OCI-LY1 (cell line): ENCODE measurements around the gene CCBE1.

Experiments
- H2AFZ ChIP-seq: fragments of 200-600 bp; sonication (generic), shearing (Covaris generic); 2 replicates; pipeline ENCODE4 v1.6.0; 2014; ENCODE audit warnings: antibody characterized with exemption, mild to moderate bottlenecking, low read length
- H3F3A ChIP-seq: fragments of 200-600 bp; sonication (generic), shearing (Covaris generic); 2 replicates; pipeline ENCODE4 v1.6.0; 2014; ENCODE audit warnings: mild to moderate bottlenecking, antibody characterized with exemption, low read length, moderate library complexity; ENCODE audit not compliant: insufficient read depth
- H3K27ac ChIP-seq: fragments of 200-600 bp; sonication (generic); 2 replicates; pipeline ENCODE4 v1.5.1; 2014; ENCODE audit warnings: low read length, mixed run types, mild to moderate bottlenecking, low read depth; ENCODE audit not compliant: poor library complexity, severe bottlenecking
- H3K27me3 ChIP-seq: fragments of 200-600 bp; sonication (generic); 2 replicates; pipeline ENCODE4 v1.6.0; 2014; ENCODE audit warnings: antibody characterized with exemption, mild to moderate bottlenecking, low read length, moderate library complexity; ENCODE audit not compliant: insufficient read depth
- H3K36me3 ChIP-seq: fragments of 200-600 bp; sonication (generic); 2 replicates; pipeline ENCODE4 v1.6.1; 2014; ENCODE audit warnings: mild to moderate bottlenecking, antibody characterized with exemption, low read length, moderate library complexity, mixed read lengths; ENCODE audit not compliant: insufficient read depth
- H3K4me1 ChIP-seq: fragments of 200-600 bp; sonication (generic); 2 replicates; pipeline ENCODE4 v1.5.1; 2014; ENCODE audit warnings: mild to moderate bottlenecking, low read length, moderate library complexity; ENCODE audit not compliant: insufficient read depth, severe bottlenecking
- H3K4me2 ChIP-seq: fragments of 200-600 bp; sonication (generic), shearing (Covaris generic); 2 replicates; pipeline ENCODE4 v1.6.1; 2014; ENCODE audit warnings: low read length
- H3K4me3 ChIP-seq: fragments of 200-600 bp; sonication (generic); 2 replicates; pipeline ENCODE4 v1.5.1; 2014; ENCODE audit warnings: low read length, low read depth, mild to moderate bottlenecking, mixed read lengths; ENCODE audit not compliant: poor library complexity, severe bottlenecking
- H3K79me2 ChIP-seq: fragments of 200-600 bp; shearing (Covaris generic); 2 replicates; pipeline ENCODE4 v1.6.1; 2016; ENCODE audit warnings: mixed run types, low read length, mixed read lengths; ENCODE audit not compliant: insufficient read depth
- H3K9ac ChIP-seq: fragments of 200-600 bp; sonication (generic), shearing (Covaris generic); 2 replicates; pipeline ENCODE4 v1.6.1; 2014; ENCODE audit warnings: mild to moderate bottlenecking, low read length, mixed read lengths
- H3K9me2 ChIP-seq: fragments of 200-600 bp; sonication (generic), shearing (Covaris generic); 2 replicates; pipeline ENCODE4 v1.6.1; 2014; ENCODE audit warnings: low read depth, mild to moderate bottlenecking, low read length, mixed read lengths
- H3K9me3 ChIP-seq: fragments of 200-600 bp; shearing (Covaris generic); 2 replicates; pipeline ENCODE4 v1.6.1; 2014; ENCODE audit warnings: low read length, mixed read lengths
- H4K20me1 ChIP-seq: fragments of 200-600 bp; sonication (generic), shearing (Covaris generic); 2 replicates; pipeline ENCODE4 v1.6.0; 2016; ENCODE audit warnings: mild to moderate bottlenecking, low read length; ENCODE audit not compliant: insufficient read depth
- CTCF ChIP-seq: fragments of 200-600 bp; sonication (generic), shearing (Covaris generic); IDR thresholded peaks from 2 replicates; pipeline ENCODE4 v1.5.1; 2017; ENCODE audit warnings: mild to moderate bottlenecking, antibody characterized with exemption, low read length, moderate library complexity, mixed read lengths
- EZH2 ChIP-seq: fragments of 200-600 bp; sonication (generic), shearing (Covaris generic); IDR thresholded peaks from 2 replicates; pipeline ENCODE4 v1.8.0; 2017; ENCODE audit warnings: borderline replicate concordance, mixed run types, mild to moderate bottlenecking, antibody characterized with exemption, low read length, moderate library complexity, mixed read lengths

CCBE1 gene

GRCh38 chr18:59681521-59682004 lies 15.7 kb downstream of the CCBE1 start:
- Histone ChIP-seq H3K79me2 (no peaks in the 10 kb centered on the region), H3K4me3 (no peak overlapping the region), H2AFZ (no peak overlapping the region), H3K27me3 (no peaks in the 10 kb centered on the region), H3K9ac (no peak overlapping the region), H3K4me1 (no peaks in the 10 kb centered on the region), H3K9me3 (no peaks in the 10 kb centered on the region), H4K20me1 (no peaks in the 10 kb centered on the region), H3K36me3 (no peaks in the 10 kb centered on the region), H3K27ac (no peak overlapping the region), H3K4me2 (no peak overlapping the region), H3K9me2 (no peaks in the 10 kb centered on the region), H3F3A (no peaks in the 10 kb centered on the region)
- TF ChIP-seq EZH2 (no peak), CTCF (no peak)

- Histone ChIP-seq H3K4me1 (no peaks in the 10 kb centered on the region), H3K9me3 (no peaks in the 10 kb centered on the region), H3K4me2 (no peak overlapping the region), H2AFZ (no peak overlapping the region), H3K79me2 (no peaks in the 10 kb centered on the region), H3K9ac (no peak overlapping the region), H3K4me3 (no peak overlapping the region), H3K9me2 (no peaks in the 10 kb centered on the region), H4K20me1 (no peaks in the 10 kb centered on the region), H3K27ac (no peak overlapping the region), H3F3A (no peaks in the 10 kb centered on the region), H3K27me3 (no peaks in the 10 kb centered on the region), H3K36me3 (no peaks in the 10 kb centered on the region)
- TF ChIP-seq CTCF (no peak), EZH2 (no peak)
Observed at GRCh38 chr18:59681051-59681450, 16.2 kb downstream of the CCBE1 start.

- Histone ChIP-seq H3K36me3 (no peaks in the 10 kb centered on the region), H3K9ac (no peak overlapping the region), H3F3A (no peaks in the 10 kb centered on the region), H3K27me3 (no peaks in the 10 kb centered on the region; the same call in 1 of the 2 replicates), H3K79me2 (no peaks in the 10 kb centered on the region), H4K20me1 (no peaks in the 10 kb centered on the region), H3K4me2 (no peak overlapping the region), H3K4me3 (no peak overlapping the region), H3K27ac (no peak overlapping the region), H2AFZ (no peak overlapping the region), H3K9me2 (no peaks in the 10 kb centered on the region), H3K4me1 (no peaks in the 10 kb centered on the region), H3K9me3 (no peaks in the 10 kb centered on the region)
- TF ChIP-seq EZH2: no peak
- TF ChIP-seq CTCF: no peak
Observed at GRCh38 chr18:59675346-59675745, 21.9 kb downstream of the CCBE1 start.
